ENCODE results near the gene TSHZ1.

DNA sequence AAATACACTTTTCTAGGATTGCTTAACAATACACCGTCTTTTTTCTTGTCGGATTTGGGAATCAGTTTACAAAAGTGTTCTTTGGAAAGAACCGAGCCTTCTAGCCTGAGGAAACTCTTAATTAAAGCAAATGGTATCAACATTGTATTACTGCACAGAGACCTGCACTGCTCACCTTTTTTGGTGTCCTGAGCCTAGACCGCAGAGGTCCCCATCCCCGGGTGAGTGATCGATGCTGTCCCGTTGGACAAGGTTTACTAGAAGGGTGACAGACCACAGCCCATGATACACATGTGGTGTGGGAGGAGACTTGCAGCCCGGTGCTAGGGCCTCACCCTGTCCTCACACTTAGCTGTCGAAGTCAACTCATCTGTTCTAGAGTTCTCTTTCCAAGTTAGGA is 55.3 kb downstream of the TSHZ1 start:
- no peak for TF ChIP-seq POLR2A (IDR thresholded peaks at IDR 0.05)
- TF ChIP-seq, protein P1, sequence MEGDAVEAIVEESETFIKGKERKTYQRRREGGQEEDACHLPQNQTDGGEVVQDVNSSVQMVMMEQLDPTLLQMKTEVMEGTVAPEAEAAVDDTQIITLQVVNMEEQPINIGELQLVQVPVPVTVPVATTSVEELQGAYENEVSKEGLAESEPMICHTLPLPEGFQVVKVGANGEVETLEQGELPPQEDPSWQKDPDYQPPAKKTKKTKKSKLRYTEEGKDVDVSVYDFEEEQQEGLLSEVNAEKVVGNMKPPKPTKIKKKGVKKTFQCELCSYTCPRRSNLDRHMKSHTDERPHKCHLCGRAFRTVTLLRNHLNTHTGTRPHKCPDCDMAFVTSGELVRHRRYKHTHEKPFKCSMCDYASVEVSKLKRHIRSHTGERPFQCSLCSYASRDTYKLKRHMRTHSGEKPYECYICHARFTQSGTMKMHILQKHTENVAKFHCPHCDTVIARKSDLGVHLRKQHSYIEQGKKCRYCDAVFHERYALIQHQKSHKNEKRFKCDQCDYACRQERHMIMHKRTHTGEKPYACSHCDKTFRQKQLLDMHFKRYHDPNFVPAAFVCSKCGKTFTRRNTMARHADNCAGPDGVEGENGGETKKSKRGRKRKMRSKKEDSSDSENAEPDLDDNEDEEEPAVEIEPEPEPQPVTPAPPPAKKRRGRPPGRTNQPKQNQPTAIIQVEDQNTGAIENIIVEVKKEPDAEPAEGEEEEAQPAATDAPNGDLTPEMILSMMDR (IDR thresholded peaks at IDR 0.05) = no peak
